ENCODE results near the gene PPP1R13L. TPM values are rescaled to one million over a fixed set of nuclear protein-coding genes. Genes with fewer than 3 reads are reported as not detected.
A peak's percentile ranks its signal among the peaks of the same experiment; 100 is the strongest.

The PPP1R13L gene
- total and polyA plus RNA-seq, 12 donors, result 1.7 to 95.2 (median 35.2) TPM

DNA sequence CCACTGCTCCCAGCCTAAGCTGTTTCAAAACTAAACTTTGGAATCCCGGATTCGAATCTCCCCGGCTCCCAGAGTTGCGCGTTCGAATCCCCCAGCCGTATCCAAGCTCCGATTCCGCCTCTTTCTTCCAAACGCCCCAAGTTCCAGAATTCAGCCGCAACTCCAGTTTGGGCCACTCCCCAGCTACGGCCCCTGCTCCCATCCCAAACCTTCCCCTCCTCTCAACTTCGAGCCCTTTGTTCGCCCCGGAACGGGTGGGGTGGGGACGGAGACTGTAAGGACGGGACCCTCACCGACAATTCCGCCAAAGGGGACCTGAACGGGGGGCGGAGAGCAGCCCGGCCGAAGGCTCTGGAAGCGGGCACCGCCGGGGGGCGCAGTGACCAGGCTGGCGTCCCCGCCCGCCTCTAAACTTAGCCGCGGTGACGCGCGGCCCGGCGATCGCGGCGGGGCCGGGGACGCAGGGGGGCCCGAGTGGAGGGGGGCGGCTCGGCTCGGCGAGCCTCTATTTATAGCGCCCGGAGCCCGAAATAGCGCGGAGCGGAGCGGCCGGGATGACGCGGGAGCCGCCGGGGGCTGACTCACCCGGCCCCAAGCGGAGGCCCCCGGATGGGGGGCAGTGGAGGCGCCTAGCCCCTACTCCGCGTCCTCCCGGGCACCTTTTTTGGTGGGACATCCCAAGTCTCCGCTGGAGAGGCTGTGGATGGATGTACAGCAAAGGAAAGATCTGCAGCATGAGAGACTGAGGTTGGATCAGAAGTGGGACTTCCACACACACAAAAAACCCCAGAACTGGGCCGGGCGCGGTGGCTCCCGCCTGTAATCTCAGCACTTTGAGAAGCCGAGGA, 23.7 kb upstream of the PPP1R13L start:
- WGBS, 4 donors, result 2 to 5% (median 3%) methylated on average over 25 to 73 of the region's 73 CpGs
- H3K4me3 ChIP-seq, result peak overlapping the region in 1 of 4 donors; percentile 44

DNA sequence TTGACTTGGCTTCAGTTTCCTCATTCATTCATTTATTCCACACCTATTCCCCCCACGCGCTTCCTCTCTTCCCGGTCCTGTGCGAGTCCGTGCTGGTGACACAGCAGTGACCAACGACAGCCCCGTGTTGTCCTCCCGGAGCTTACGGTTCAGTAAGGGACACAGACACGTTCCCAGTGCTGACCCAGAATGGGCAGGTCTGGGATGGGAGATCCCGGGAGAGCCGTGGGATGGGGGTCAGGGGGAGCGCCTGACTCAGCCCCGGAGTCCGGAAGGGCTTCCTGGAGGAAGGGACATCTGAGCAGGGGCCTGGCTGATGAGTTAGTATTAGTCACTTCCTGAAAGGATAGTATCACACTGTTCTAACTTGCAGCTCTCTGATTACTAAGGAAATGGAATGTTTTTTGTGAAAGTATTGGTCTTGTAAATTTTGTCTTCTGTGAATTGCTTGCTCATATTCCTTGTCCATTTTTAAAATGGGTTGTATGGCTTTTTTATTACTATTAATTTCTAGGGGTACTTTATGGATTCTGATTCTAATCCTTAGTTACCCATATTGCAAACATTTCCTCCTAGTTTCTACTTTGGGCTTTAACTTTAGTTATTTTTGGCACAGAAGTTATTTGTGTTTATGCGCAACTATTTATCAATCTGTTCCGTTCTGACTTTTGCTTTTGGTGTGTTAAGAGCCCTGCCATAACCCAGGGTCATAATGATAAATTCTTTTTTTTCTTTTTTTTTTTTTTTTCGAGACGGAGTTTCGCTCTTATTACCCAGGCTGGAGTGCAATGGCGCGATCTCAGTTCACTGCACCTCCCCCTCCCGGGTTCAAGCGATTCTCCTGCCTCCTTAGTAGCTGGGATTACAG, 19.6 kb upstream of the PPP1R13L start:
- DNase-seq, result peak; percentile 74 to 88 (median 84)
- intact Hi-C loops (cut with DNase I), result no loop called here
- Histone ChIP-seq H3K36me3 (replicated peaks in 1 of 2) (peaks cover 0 to 10% of the 10 kb centered on the region in 2 donors), H3K4me1 (replicated peaks in 1 of 2) (peaks cover 30 to 44% of the 10 kb centered on the region in 2 donors), H3K27ac (peak overlapping the region; percentile 57 to 98 (median 90)), H3K4me3 (peak overlapping the region in 2 of 4 donors; percentile 36 to 80), H3K27me3 (no peaks in the 10 kb centered on the region), H3K9me3 (replicated peaks in 1 of 3) (no peaks in the 10 kb centered on the region)
- TF ChIP-seq POLR2A (IDR thresholded peaks at IDR 0.05), result no peak
- TF ChIP-seq, protein P1, sequence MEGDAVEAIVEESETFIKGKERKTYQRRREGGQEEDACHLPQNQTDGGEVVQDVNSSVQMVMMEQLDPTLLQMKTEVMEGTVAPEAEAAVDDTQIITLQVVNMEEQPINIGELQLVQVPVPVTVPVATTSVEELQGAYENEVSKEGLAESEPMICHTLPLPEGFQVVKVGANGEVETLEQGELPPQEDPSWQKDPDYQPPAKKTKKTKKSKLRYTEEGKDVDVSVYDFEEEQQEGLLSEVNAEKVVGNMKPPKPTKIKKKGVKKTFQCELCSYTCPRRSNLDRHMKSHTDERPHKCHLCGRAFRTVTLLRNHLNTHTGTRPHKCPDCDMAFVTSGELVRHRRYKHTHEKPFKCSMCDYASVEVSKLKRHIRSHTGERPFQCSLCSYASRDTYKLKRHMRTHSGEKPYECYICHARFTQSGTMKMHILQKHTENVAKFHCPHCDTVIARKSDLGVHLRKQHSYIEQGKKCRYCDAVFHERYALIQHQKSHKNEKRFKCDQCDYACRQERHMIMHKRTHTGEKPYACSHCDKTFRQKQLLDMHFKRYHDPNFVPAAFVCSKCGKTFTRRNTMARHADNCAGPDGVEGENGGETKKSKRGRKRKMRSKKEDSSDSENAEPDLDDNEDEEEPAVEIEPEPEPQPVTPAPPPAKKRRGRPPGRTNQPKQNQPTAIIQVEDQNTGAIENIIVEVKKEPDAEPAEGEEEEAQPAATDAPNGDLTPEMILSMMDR (IDR thresholded peaks at IDR 0.05), result no peak
- 2 to 6% (median 4%) methylated on average over 24 of the region's 24 CpGs for WGBS, 4 donors

More for the DNA sequence above, 23.7 kb upstream of the PPP1R13L start:
- intact Hi-C loops (cut with DNase I), result no loop called here
- peaks cover 22 to 36% of the 10 kb centered on the region in 2 donors for H3K4me1 ChIP-seq (replicated peaks in 1 of 2)
- no peaks in the 10 kb centered on the region for H3K27me3 ChIP-seq
- no peaks in the 10 kb centered on the region for H3K36me3 ChIP-seq (replicated peaks in 1 of 2)
- peak in 3 of 7 donors; percentile 49 to 62 (median 52) for DNase-seq
- H3K27ac ChIP-seq, result peak overlapping the region in 3 of 5 donors; percentile 20 to 80 (median 73)
- TF ChIP-seq, protein P1 (IDR thresholded peaks at IDR 0.05), result peak in 3 of 6 experiments; percentile 26 to 38 (median 28)
- no peak for TF ChIP-seq POLR2A (IDR thresholded peaks at IDR 0.05)
- H3K9me3 ChIP-seq (replicated peaks in 1 of 3), result no peaks in the 10 kb centered on the region

DNA sequence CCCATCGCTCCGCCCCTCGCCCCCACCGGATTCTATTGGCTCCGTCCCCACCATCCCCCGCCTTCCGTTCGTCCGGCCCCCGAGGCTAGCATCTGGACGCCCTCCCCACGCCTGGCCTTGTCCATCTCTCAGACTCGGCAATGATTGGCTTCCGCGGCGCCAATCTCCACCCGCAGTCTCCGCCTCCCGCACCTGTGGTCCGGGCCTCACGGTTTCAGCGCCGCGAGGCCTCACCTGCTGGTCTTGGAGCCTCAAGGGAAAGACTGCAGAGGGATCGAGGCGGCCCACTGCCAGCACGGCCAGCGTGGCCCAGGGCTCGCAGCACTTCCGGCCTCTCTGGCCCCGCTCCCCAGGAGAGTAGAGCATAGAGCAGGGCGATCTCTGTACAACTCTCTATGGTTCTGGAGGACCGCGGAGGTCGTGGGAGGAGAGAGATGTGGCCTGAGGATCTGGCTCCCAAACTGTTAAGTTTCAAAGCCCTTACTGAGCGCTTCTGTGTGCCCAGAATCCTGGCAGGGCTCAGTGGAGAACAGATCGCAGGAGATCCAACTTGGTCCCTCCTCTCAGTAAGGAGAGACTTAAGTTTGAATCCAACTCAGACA, 18.8 kb upstream of the PPP1R13L start, which contains the start of gene ERCC1:
TSS of gene ERCC1 (minus strand) at position 329 of the 602 bp plus-strand sequence. CDS start 543 bp downstream, outside the sequence.
- TF ChIP-seq, protein P1 (IDR thresholded peaks at IDR 0.05), result no peak
- peak; percentile 69 to 73 for TF ChIP-seq POLR2A (IDR thresholded peaks at IDR 0.05)
- Histone ChIP-seq H3K9me3 (replicated peaks in 1 of 3) (no peaks in the 10 kb centered on the region), H3K4me3 (peak within 1 kb of the TSS in 3 of 4 donors; percentile 28 to 80 (median 36)), H3K4me1 (replicated peaks in 1 of 2) (peaks cover 28 to 39% of the 10 kb centered on the region in 2 donors), H3K27ac (peak within 1 kb of the TSS; percentile 57 to 98 (median 90)), H3K36me3 (replicated peaks in 1 of 2) (peaks cover 0 to 13% of the 10 kb centered on the region in 2 donors), H3K27me3 (no peaks in the 10 kb centered on the region)
- intact Hi-C loops (cut with DNase I), result no loop called here
- DNase-seq, result peak in 4 of 7 donors; percentile 97 to 98 (median 98)
- WGBS, 4 donors, result 0 to 5% (median 0%) methylated on average over 15 to 37 of the region's 37 CpGs
